ENCODE results near the gene SIK2.

The SIK2 gene

DNA sequence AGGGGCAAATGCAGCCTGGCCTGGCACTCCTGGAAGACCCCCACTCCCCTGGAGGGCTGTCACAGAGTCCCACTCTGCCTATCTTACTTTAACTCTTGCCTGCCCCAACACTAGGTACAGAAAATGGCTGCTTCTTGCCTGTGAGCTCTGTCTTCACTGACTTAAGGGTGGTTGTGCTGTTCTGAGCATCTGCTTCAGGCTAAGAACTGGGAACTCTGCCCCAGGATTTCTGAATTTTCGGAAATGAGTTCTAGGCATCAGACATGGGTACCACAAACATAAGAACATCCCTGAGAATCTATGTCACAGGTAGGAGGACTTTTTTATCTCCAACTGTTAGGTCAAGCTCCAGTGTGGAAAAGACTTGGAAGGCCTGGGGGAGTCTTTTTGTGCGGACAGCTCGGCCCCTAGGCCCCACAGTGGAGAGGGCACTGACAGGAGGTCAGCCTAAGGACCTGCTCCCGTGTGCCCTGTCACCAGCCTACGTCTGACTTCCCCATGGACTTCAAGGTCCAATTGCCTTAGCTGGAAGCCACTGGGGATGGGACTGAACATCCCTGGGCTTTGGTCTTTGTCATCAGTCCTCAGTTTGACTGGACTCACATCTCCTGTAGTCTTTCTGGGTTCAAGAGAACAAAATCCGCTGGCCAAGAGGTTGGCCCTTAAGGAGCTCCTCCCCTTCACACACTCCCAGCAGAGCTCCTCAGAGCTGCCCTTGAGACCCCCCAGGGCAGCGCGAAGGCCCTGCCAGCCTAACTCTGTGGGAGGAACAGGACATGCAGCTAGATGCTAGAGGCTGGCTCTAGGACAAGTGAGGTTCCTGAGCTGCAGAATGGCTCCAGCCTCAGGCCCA, 132.1 kb downstream of the SIK2 start:
- no peak for DNase-seq

DNA sequence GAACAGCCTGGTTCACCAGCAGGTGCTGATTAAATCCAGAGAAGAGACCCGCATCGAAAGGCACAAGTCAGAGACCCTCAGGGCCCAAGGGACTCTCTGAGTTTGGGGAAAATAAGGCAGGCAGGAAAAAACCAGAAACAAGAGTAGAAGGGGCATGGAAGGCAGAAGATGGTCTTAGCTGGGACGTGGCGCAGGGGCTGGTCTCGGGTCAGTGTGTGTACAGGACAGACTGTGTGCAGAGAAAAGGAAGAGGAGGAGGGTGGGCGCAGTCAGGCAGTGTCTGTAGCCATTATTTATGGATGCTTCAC, 132.7 kb downstream of the SIK2 start:
- no peak for DNase-seq

DNA sequence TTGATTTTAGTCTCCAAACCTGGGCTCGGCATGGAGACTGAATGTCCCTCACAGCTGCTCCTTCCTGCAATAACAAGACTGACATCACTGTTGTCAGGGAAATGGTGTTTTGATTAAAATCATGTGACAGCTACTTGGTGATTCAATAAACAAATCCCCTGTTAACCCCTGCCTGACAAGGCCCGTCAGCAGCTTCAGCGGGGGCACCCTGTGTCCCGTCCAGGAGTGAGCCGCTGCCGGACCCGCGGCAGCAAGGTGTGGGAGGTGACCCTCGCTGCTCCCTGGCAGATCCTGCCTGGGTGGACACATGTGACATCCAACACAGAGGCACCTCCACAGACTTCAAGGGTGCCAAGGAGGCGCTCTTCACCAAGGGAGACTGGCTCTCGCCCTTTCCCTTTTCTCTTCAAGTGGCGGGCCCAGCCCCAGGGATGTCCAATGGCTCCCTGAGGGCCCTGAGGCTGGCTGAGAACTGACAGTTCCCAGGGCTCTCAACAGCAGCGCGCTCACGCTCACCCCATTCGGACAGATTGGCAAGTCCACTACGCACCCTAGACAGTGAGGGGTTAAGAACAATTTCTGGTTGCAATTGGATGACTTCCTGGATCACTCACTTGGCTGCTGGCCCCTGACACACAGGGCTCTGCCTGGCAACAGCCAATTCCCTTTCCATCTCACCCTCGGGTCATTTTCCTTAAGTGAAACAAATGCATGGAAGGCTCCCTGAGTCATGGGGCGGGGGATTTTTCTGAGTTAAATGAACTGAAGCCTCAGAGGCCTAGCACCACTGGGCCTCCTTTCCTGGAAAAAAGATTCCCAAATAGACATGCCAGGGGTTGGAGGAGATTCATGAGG, 133.2 kb downstream of the SIK2 start:
- no peak for DNase-seq

DNA sequence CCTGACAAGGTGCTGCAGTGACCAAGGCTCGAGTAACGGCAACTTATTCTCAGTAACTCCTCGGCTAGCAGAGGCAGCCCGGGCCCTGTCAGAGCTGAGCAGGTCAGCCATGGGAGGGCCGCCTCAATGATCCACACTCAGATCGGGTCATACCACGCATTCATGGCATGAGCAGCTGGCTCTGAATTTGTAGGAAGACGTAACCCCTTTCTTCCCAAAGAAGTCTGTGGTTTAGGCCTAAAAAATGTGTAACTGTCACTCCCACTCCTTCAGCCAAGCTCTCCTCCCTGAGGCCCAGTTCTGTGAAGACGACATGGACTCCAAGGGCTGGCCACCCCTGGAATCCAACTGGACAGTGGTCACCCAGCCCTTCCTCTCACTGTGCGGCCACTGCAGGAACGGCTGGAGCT, 133.9 kb downstream of the SIK2 start:
- DNase-seq = no peak

DNA sequence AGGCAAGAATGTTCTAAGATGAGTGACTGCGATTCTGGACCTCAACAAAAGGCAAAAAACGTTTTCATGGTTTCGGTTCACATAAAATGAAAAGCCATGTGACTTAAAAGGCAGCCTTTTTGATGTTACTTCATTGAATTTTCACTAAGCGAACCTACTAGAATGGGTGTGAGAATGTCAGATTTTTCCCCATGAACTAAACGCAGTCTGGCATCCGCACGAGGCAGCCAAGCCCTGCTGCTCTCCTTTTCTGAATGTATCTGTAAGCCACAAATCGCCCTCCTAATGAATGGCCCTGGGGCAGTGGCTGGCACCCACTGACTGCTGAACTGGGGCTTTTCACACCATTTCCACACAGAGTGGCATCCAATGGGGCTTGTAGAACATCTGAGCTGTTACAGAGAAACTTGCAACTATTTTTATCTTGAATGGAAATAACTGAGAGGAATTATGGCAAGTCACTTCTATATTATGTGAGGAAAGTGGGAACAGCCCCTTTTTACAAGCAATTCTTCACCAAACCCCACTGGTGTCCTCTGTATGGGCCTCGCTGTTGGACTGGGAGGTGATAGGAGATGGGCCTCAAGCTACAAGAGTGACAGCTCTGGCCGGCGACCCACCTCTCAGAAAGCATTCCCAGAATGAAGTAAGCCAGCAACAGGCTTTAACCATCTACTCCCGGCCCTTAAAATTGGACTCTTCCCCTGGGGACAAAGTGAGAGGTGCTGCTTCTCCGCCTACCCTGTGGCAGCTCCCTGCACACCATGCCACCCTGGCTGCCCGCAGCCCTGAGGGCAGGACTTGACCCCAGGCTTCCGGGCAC, 134.6 kb downstream of the SIK2 start:
- no peak for DNase-seq

DNA sequence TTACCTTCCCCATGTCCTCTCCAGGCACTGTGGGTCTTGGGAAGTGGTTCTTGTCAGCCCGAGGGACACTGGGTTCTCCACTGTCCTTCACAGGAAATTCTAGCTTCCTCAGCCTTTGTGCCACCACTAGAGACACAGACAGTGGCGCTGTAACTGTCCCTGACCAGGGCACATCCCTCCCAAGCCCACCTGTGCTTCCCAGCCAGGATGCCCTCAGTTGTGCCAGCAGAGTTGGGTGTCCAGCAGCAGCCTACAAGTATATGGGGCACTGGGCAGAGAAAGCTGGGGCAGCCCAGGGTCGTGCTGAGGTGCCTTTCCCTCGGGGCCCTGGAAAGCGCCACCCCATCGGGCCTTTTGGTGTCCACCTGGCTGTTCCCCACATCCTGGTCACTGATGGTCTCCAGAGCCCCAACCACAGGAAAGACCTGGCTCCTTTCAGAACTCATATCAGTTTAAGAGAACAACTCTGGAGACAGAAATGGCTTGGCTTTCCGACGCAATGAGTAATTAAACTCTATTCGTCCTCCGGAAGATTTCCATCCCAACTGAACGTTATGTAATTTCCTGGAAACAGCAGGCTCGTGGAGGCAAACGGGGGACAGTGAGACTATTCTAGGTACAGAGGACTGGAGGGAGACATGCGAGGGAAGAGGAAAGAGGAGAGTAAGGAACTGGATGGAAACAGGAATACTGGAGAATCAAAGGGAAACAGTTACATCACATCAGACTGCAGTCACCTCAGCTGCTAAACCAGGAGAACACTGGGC, 135.4 kb downstream of the SIK2 start:
- no peak for DNase-seq

DNA sequence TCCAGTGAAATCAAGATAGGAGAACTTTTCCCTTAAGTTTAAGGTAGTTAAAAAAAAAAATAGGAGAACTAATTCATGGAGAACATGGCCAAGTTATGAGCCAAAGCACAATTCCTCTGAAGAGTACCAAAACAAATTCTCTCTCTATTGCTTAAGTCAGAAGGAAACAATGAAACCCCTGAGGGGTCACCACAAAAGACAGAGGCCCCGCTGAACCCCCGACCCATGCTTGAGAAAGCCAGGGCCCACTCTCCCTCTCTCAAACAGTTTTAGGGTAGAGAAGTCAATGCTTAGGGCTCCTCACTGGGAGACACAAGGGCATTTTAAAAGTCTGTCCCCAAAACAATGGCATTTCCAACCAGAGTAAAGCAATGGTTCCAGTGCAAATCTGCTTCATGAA, 137.1 kb downstream of the SIK2 start:
- DNase-seq = no peak

DNA sequence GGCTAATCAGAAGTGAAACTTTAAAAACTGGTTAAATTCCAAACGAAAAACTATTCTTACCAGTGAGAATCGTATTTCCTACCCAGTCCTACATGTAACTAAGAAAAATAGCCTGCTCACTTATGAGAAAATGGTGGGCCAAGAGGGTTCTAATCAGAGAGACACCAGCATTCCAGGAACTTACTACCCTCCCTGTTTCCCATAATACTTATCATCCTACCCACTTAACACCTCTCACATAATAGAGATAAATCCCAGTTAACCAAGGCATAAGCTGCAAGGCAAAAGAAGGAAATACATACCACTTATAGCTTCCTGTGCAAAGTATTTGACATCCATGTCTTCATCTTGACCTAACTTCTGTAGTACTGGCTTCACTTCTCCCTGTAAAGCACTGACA, 139.5 kb downstream of the SIK2 start:
- DNase-seq = no peak

DNA sequence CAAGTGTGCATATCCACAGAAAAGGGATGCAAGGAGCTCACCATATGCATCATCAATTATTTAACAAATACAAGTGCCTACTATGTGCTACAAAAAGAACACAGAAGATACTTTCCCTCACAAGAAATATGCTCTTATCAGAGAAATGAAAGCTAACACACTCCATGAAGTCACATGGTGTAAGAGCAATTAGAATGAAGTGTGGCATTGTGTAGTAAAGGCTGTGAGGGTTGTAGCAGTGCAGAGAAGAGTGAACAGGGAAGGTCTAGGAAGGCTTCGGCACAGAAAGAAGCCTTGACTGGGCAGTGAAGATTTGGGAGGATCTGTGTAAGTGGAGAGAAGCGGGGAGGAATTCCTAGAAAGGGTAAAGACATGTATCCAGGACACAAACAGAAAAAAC, 141.5 kb downstream of the SIK2 start:
- no peak for DNase-seq

DNA sequence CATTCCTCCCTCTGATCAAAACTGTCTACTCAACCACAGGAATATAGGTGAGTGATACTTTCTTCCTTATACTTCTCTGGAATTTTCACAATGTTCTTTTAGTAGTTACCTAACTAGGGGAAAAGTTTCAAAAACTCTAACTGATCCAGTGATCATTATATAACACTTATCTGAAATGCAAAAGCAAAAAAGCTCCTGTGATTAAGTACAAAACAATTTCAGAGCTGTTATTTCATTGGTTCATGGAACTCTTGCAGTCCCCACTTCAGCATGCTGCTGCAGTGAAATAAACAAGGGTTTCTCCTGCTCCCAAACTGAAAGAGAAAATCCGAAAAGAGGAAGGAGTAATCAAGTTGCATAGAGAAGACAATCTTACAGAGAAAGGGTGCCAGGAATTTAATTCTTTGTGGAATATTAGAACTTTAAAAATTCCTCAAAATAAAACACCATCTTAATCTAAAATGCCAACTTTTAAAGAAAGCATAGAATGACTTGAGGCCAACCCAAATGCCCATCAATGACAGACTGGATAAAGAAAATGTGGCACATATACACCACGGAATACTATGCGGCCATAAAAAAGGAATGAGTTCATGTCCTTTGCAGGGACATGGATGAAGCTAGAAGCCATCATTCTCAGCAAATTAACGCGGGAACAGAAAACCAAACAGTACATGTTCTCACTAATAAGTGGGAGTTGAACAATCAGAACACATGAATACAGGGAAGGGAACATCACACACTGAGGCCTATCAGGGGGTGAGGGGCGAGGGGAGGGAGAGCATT, 143.7 kb downstream of the SIK2 start:
- no peak for DNase-seq

DNA sequence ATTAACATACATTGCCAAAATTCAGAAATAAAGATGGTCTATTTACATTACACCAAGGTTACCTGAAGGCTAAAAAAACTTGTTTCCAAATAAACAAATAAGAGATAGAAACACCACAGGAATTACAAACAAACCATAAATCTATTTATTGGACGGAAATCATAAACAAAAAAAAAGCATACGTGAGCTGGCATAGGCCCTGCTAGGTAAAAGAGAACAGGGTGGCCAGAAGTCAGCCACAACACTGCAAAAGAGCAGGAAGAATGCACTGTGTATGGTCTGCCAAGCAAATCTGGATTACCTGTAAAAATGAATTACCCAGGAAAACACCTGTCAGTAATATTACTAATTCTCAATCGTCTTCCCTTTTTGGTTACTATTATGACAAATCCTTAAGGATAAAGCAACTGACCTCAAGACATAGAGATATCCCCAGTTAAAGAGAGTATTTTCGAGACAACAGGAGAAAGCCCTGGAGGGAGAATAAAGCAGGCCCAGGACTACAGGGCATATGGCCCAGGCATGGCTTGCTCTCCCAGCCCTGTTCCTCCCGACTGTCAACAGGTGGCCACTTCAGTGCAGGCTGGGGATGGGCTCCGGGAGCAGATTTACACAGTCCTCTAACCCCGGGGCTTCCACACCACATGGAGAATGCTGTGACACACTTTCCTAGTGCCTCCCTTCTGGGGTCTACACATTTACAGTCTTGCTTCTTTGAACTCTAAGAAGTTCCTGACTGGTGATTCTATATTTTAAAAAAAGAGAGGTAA, 146.0 kb downstream of the SIK2 start:
- no peak for DNase-seq

DNA sequence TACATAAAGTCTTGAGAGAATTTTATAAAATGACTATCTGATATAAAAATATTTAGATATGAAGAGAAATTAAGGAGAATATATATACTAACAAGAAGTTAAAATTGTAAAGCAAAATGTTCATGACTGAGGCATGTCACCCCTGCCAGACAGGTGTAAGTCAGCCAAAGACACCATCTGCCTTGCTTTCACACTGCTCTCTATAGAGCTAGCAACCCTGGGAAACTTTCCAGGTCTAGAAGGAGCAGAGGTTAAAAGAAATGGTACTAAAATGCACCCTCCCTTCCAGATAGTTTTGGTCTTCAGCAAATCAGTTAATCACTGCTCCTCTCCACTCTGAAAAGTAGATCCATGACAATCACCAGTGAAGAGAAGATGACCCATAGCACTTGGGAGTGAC, 147.4 kb downstream of the SIK2 start:
- DNase-seq = no peak

DNA sequence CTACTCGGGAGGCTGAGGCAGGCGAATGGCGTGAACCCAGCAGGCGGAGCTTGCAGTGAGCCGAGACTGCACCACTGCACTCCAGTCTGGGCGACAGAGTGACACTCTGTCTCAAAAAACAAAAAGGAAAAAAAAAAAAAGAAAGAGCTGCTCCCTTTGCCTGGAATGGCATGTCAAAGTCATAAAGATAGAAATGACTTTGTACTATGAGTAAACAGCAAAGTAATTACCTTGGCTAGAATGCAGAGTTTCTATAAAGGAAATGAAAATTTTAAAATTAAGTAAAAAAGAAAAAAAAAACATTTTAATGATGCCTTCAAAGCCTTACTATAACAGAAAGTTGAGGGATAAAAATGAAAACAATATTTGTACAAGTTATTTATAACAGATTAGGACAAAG, 153.8 kb downstream of the SIK2 start:
- DNase-seq = no peak

DNA sequence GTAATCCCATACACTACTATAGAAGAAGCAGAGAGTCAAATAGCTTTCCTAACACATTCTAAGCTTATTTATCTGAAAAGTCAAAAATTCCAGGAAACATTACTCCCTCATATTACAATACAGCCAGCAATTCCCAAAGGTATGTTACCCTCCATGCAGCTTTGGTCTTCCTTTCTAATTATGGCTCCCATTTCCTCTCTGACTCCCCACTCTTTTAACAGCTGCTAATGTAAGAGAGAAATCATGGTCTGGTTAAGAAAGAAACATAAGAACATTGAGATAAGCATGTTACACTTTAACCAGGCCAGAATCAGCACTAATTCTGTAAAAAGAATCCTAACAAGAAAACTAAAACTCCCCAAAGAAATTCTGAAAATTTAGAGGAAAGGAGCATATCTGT, 157.1 kb downstream of the SIK2 start:
- no peak for DNase-seq

DNA sequence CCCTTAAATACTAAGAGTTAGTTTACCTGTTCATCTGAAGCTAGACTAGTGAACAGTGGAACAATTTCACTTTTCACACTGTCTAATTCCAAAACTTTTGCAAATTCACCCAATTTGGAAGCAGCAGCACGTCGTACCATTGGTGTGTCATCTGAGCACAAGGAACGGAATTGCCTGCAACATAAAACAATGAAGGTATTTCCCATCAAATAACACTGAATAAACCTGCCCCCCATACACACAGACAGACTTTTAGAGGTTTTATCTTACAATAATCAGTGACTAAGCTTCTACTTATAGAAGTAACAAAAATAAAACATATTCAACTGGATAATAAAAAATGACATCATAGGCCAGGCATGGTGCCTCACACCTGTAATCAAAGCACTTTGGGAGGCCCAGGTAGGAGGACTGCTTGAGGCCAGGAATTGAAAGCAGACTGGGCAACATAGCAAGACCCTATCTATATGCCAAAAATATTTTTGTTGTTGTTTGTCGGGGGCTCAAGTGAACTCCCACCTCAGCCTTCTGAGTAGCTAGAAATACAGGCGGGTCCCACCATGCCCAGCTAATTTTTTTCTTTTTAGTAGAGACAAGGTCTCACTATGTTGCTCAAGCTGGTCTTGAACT, 157.6 kb downstream of the SIK2 start:
- DNase-seq = no peak

DNA sequence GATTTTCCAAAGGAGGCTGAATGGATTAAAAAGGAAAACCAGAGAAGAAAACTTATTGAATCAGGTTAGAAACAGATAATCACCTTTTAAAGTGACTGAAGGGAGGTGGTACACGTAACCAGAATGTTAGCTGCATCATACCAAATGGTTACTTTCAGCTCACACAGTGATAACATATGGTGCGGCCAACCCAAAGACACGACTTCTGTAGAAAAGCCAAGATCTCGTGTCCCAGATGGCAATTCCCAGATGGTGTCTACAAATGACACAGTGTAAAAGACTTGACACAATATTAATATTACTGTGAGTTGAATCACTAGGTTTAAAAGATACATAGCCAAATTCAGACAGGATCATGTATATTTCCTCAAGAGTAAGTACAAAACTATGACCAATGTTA, 158.8 kb downstream of the SIK2 start:
- DNase-seq = no peak

DNA sequence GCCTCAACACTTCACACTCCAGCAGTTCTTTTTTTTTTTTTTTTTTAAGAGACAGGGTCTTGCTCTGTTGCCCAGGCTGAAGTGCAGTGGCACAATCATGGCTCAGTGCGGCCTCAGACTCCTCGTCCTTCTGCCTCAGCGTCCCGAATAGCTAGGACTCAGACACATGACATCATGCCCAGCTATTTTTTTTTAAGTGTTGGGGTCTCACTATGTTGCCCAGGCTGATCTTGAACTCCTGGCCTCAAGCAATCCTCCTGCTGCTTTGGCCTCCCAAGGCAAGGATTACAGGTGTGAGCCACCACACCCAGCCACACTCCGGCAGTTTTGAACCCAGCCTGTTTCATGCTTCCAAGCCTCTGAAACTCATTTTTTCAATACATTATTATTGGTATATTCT, 160.3 kb downstream of the SIK2 start:
- DNase-seq = no peak

DNA sequence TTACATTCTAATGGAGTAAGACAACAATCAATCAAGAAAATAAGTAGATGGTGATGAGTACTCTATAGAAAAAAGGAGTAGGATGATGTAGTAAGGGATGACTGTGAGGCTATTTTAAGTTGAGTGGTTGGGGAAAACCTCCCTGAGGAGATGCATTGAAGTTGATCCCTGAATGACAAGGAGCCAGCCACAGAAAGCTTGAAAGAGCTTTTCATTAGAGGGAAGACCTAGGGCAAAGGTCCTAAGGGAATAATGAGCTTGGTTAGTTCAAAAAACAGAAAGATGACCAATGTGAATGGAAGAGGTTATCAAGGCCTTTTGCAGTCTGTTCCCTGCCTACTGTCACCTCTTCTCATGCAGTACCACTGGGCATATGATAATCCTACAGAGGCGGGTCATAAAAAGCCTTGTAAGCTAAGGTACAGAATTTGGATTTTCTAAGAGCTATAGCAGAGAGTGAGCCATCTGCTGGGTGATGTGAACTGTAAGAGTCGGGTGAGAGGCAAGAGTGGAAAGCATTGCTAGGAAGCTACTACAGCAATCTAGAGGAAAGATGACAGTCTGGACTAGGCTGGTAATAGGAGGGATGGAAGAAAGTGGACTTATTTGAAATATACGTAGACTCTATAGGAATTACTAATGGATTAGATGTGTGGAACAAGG, 160.9 kb downstream of the SIK2 start:
- DNase-seq = no peak

DNA sequence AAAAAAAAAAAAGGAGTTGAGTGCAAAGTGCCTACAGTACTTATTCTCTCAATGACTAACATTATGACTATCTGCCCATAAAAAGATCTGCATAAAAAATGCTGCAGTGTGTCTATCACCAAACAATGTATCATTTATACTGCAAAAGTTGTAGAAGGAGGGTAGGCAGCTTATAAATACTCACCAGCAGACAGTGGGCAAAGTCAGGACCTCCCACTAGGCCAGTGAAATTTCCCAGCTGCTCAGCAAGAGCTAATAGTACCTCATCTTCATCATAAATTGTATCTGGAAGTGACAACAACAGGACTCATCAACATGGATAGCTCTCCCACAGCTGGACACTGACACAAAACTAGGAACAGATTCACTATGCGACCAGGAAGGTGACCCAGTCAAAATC, 162.4 kb downstream of the SIK2 start:
- DNase-seq = no peak
